ENCODE data around the gene GRM8.

- TF ChIP-seq POLR2AphosphoS5 (IDR thresholded peaks at IDR 0.05; ENCODE audit: low read depth, low read length) (no peak), REST (IDR thresholded peaks at IDR 0.05; ENCODE audit: insufficient read depth in 1 of 2, low read depth in 2 of 2, low read length in 2 of 2) (no peak), TAF1 (IDR thresholded peaks at IDR 0.05; ENCODE audit: borderline replicate concordance, insufficient read depth, low read length) (no peak), SIN3A (IDR thresholded peaks at IDR 0.05; ENCODE audit: borderline replicate concordance, insufficient read depth, low read length) (no peak)
Observed at GRCh38 chr7:126979722-126980121, 273.0 kb downstream of the GRM8 start.

All from PFSK-1 (cell line).